Mesothelial cell of epicardium (in vitro differentiated cells): ENCODE results near the gene ANO10. TPM values are rescaled to one million over a fixed set of nuclear protein-coding genes. Genes with fewer than 3 reads are reported as not detected.
"Not testable (repeated sequence)": the region's sequence is repeated elsewhere in the genome, so short reads cannot be mapped to it uniquely, and the experiment has no call there.

Experiments
- DNase-seq, 2 experiments: peaks; one replicate each; pipeline ENCODE4 v3.0.0; 2021; ENCODE audit warnings: low spot score in 2 of 2; ENCODE audit not compliant: unreplicated experiment in 2 of 2
- H3K27ac Mint-ChIP-seq: 2 replicates; pipeline ENCODE4 v1.8.0; 2021; ENCODE audit warnings: mixed read lengths
- H3K27me3 Mint-ChIP-seq: 2 replicates; pipeline ENCODE4 v1.8.0; 2021; ENCODE audit warnings: low read depth, mixed read lengths
- H3K36me3 Mint-ChIP-seq: 2 replicates; pipeline ENCODE4 v1.8.0; 2021; ENCODE audit warnings: mixed read lengths
- H3K4me1 Mint-ChIP-seq: 2 replicates; pipeline ENCODE4 v1.8.0; 2021; ENCODE audit warnings: mixed read lengths
- H3K4me3 Mint-ChIP-seq: 2 replicates; pipeline ENCODE4 v1.8.0; 2021; ENCODE audit warnings: mild to moderate bottlenecking, moderate library complexity, mixed read lengths
- H3K9me3 Mint-ChIP-seq: 2 replicates; pipeline ENCODE4 v1.8.0; 2021; ENCODE audit warnings: mixed read lengths
- CTCF ChIP-seq: fragments of 200-600 bp; sonication (generic); IDR thresholded peaks from one replicate; pipeline ENCODE4 v1.5.0; 2021; ENCODE audit warnings: antibody characterized with exemption; ENCODE audit not compliant: unreplicated experiment
- total RNA-seq: library from RNA; stranded (reverse); gene quantifications from 3 replicates; pipeline ENCODE4 v1.2.1, GENCODE V29; 2021

Gene ANO10
- total RNA-seq, 1 donor from 2014 or later: 29.8 TPM

- Mint-ChIP-seq H3K27me3 (no peaks in the 10 kb centered on the region), H3K27ac (no peak overlapping the region), H3K9me3 (no peaks in the 10 kb centered on the region), H3K4me3 (no peak overlapping the region), H3K4me1 (no peaks in the 10 kb centered on the region), H3K36me3 (no peaks in the 10 kb centered on the region)
- TF ChIP-seq CTCF: no peak
- no peak for DNase-seq
Measured at GRCh38 chr3:43497905-43498365, 123.9 kb downstream of the ANO10 start.

- DNase-seq: no peak
- H3K36me3 Mint-ChIP-seq: peaks cover 1% of the 10 kb centered on the region
- no peak for TF ChIP-seq CTCF
- no peak overlapping the region for H3K4me3 Mint-ChIP-seq
- peaks cover 2% of the 10 kb centered on the region for H3K9me3 Mint-ChIP-seq
- no peak overlapping the region for H3K27ac Mint-ChIP-seq
- no peaks in the 10 kb centered on the region for H3K4me1 Mint-ChIP-seq
- H3K27me3 Mint-ChIP-seq: no peaks in the 10 kb centered on the region
Measured at GRCh38 chr3:43497422-43497821, 124.4 kb downstream of the ANO10 start.

- Mint-ChIP-seq H3K27me3 (no peaks in the 10 kb centered on the region), H3K36me3 (peaks cover 6% of the 10 kb centered on the region), H3K4me3 (no peak overlapping the region), H3K9me3 (peaks cover 7% of the 10 kb centered on the region), H3K4me1 (peaks cover 3% of the 10 kb centered on the region), H3K27ac (no peak overlapping the region)
- DNase-seq: no peak
- no peak for TF ChIP-seq CTCF
Measured at GRCh38 chr3:43496740-43497375, 125.0 kb downstream of the ANO10 start.

- H3K27ac Mint-ChIP-seq, H3K4me3 Mint-ChIP-seq, H3K9me3 Mint-ChIP-seq, H3K27me3 Mint-ChIP-seq, H3K36me3 Mint-ChIP-seq, DNase-seq: not testable (repeated sequence)
- H3K4me1 Mint-ChIP-seq: peaks cover 24% of the 10 kb centered on the region
Measured at GRCh38 chr3:43492932-43493331, 128.9 kb downstream of the ANO10 start.

GRCh38 chr3:43491807-43492206 is 130.0 kb downstream of the ANO10 start:
- DNase-seq, H3K4me3 Mint-ChIP-seq, H3K27ac Mint-ChIP-seq, H3K9me3 Mint-ChIP-seq, H3K27me3 Mint-ChIP-seq: not testable (repeated sequence)
- peaks cover 10% of the 10 kb centered on the region for H3K36me3 Mint-ChIP-seq
- H3K4me1 Mint-ChIP-seq: peaks cover 24% of the 10 kb centered on the region

- DNase-seq: no peak
- Mint-ChIP-seq H3K36me3 (peaks cover 10% of the 10 kb centered on the region), H3K27me3 (no peaks in the 10 kb centered on the region), H3K9me3 (peaks cover 10% of the 10 kb centered on the region), H3K4me3 (no peak overlapping the region), H3K27ac (peak overlapping the region; percentile 10), H3K4me1 (peaks cover 24% of the 10 kb centered on the region)
- TF ChIP-seq CTCF: no peak
Measured at GRCh38 chr3:43490640-43491185, 131.1 kb downstream of the ANO10 start.

GRCh38 chr3:43489930-43490329 is 131.9 kb downstream of the ANO10 start:
- peaks cover 10% of the 10 kb centered on the region for H3K9me3 Mint-ChIP-seq
- TF ChIP-seq CTCF: no peak
- peaks cover 10% of the 10 kb centered on the region for H3K36me3 Mint-ChIP-seq
- H3K27me3 Mint-ChIP-seq: no peaks in the 10 kb centered on the region
- peak overlapping the region; percentile 47 for H3K27ac Mint-ChIP-seq
- no peak overlapping the region for H3K4me3 Mint-ChIP-seq
- peaks cover 24% of the 10 kb centered on the region for H3K4me1 Mint-ChIP-seq
- DNase-seq: no peak
